ENCODE measurements around the gene NCF4.

Gene NCF4

GRCh38 chr22:36922105-36922608, 61.4 kb downstream of the NCF4 start:
- DNase-seq (ENCODE audit: low read depth in 2 of 2), result no peak

DNA sequence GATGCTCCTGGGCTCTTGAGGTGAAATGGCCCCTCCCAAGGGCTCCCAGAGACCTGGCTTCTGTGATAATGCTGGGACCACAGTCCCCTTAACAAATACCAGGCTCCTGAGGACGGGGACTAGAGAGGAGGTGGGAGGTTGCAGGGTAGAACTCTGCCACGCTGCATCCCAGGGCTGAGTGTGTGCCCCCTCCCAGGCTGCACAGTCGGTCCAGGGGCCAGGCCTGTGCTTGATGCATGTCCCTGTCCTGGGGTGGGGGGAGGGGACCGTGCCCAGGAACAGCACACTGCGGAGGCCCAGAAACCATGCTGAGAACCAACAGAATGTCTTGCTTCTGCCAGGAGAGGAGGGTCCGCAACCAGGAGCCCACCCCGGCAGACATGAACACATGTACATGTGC, 61.9 kb downstream of the NCF4 start:
- DNase-seq (ENCODE audit: low read depth in 2 of 2), result no peak

GRCh38 chr22:36923131-36923788, 62.5 kb downstream of the NCF4 start:
- DNase-seq (ENCODE audit: low read depth in 2 of 2), result no peak

GRCh38 chr22:36924151-36924698, 63.4 kb downstream of the NCF4 start:
- DNase-seq (ENCODE audit: low read depth in 2 of 2), result no peak

DNA sequence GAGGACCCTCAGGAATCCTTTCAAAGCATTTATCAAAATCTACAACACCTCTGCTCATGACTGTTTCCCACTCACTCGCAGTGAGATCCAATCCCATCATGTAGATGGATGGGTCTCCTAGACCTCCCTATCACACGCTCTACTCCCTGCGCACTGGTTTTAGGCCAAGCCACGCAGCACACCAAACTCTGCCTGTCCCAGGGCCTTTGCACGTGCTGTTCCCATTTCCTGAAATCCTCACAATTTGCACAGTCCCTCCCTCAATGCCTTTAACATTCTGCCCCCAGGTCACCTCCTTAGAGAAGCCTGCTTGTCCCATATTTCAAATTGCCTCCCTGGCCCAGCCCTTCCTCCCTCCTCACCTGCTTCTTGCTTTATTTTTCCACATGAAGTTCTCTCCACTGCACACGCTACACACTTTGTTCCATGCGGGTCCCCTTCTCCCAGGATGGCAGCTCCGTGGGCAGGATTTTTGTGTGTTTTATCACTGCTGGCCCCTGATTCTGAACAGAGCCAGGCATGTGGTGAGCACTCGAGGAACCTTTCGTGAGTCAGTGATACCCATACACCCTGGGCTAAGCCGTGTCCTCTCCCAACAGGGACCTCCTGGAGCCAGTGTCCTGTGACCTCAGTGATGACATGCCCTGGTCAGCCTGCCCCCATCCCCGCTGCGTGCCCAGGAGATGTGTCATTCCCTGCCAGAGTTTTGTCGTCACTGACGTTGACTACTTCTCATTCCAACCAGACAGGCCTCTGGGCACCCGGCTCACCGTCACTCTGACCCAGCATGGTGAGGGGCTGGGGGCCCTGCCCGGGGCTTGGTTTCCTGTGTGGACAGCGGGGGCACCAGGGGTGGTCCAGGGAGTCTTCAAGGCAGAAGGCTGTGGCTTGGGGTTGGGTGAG, 64.8 kb downstream of the NCF4 start:
- no peak for DNase-seq (ENCODE audit: low read depth in 2 of 2)

GRCh38 chr22:36926309-36926708, 65.5 kb downstream of the NCF4 start:
- DNase-seq (ENCODE audit: low read depth in 2 of 2), result no peak

DNA sequence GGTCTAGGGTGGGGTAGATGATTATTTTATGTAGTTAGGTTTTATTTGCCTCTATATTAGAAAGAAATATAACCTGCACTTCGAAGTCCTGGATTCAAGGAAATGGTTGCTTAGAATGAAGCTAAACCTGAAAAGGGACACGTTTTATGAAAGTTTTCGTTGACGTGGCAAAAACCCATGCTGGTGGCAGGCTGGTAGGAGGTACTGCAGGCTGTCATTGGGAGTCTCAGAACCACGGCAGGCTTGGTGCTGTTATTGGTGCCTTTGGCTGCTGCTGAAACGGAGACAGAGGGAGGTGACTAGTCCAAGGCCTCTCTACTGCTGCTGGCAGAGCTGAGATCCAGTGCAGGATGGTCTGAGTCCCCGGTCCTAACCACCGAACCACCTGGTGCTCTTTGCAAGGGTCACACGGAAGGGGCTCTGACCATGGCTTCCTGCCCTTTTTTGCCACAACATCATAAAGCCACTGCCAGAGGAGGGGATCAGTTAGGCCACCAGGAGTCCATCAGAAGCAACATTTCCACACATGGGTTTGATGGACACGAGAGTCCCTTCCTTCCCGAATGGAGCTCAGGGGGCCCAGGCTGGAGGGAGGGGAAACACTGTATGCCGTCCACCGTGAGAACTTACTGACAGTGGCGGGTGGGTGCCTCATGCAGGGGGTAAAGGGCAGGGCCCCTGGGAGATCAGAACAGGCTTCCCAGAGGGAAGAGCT, 66.1 kb downstream of the NCF4 start:
- no peak for DNase-seq (ENCODE audit: low read depth in 2 of 2)
